Spinal cord (tissue), 10 donors: ENCODE measurements around the gene CD276. TPM values are rescaled to one million over a fixed set of nuclear protein-coding genes. Genes with fewer than 3 reads are reported as not detected.
A peak's percentile ranks its signal among the peaks of the same experiment; 100 is the strongest.

Experiments used
- DNase-seq, 6 donors: peaks; one replicate each; pipeline versions ENCODE4 v3.0.0 to v3.0.0-alpha.2; 2013 to 2015; ENCODE audit warnings: low spot score in 6 of 6, low read depth in 4 of 6
- H3K27ac ChIP-seq: one replicate; pipeline ENCODE4 v1.5.1; 2013; ENCODE audit warnings: low read depth, low read length, control low read depth
- H3K27me3 ChIP-seq: one replicate; pipeline ENCODE4 v1.6.1; 2013; ENCODE audit warnings: low read length; ENCODE audit not compliant: control insufficient read depth, insufficient read depth
- H3K36me3 ChIP-seq: one replicate; pipeline ENCODE4 v1.6.1; 2013; ENCODE audit warnings: low read length; ENCODE audit not compliant: control insufficient read depth, insufficient read depth
- H3K4me1 ChIP-seq: one replicate; pipeline ENCODE4 v1.6.1; 2013; ENCODE audit warnings: low read length; ENCODE audit not compliant: control insufficient read depth, insufficient read depth
- H3K4me3 ChIP-seq: one replicate; pipeline ENCODE4 v1.5.1; 2013; ENCODE audit warnings: low read depth, low read length, control low read depth
- H3K9me3 ChIP-seq: one replicate; pipeline ENCODE4 v1.6.1; 2013; ENCODE audit warnings: low read length; ENCODE audit not compliant: control insufficient read depth, insufficient read depth
- WGBS: methylation state at CpG from one replicate; pipeline ENCODE4 v1.1.5; 2013; ENCODE audit warnings: missing lambda C conversion rate; ENCODE audit not compliant: insufficient coverage; 5-methylcytosine and 5-hydroxymethylcytosine counted together
- polyA plus RNA-seq, 2 donors: library from polyadenylated mRNA; unstranded; fragments of 120-200 nt; gene quantifications; one replicate each; pipeline ENCODE4 v1.2.1, GENCODE V29; 2013; ENCODE audit not compliant: insufficient read length in 2 of 2
- total RNA-seq, 2 donors: library from RNA; depleted of rRNA in 1 of 2; stranded (reverse); fragments of 120-200 nt in 1 of 2; fragments of >200 nt in 1 of 2; gene quantifications; one replicate each; pipeline versions ENCODE4 v1.2.3 to v1.2.4, GENCODE V29; 2013 to 2014
- donor health status: healthy.

CD276 gene
- total and polyA plus RNA-seq, 4 donors, result 35.7 to 125 (median 75.4) TPM

- DNase-seq, result peak in 1 of 6 donors; percentile 65
- no peaks in the 10 kb centered on the region for H3K27me3 ChIP-seq
Measured at GRCh38 chr15:73749971-73750370, 65.8 kb downstream of the CD276 start.

GRCh38 chr15:73750438-73750837, 66.3 kb downstream of the CD276 start:
- WGBS, result 94% methylated on average over 3 of the region's 4 CpGs
- Histone ChIP-seq H3K36me3 (peaks cover 28% of the 10 kb centered on the region), H3K27ac (no peak overlapping the region), H3K27me3 (no peaks in the 10 kb centered on the region), H3K4me3 (no peak overlapping the region), H3K4me1 (peaks cover 72% of the 10 kb centered on the region), H3K9me3 (no peaks in the 10 kb centered on the region)
- no peak for DNase-seq

More at GRCh38 chr15:73749971-73750370, 65.8 kb downstream of the CD276 start:
- H3K27ac ChIP-seq, result no peak overlapping the region
- no peak overlapping the region for H3K4me3 ChIP-seq
- no peaks in the 10 kb centered on the region for H3K9me3 ChIP-seq
- H3K36me3 ChIP-seq, result peaks cover 31% of the 10 kb centered on the region
- peaks cover 76% of the 10 kb centered on the region for H3K4me1 ChIP-seq
- WGBS, result 60% methylated on average over 4 of the region's 5 CpGs

GRCh38 chr15:73750951-73751350, 66.8 kb downstream of the CD276 start:
- DNase-seq, result no peak
- Histone ChIP-seq H3K27ac (no peak overlapping the region), H3K4me3 (peak overlapping the region; percentile 40), H3K9me3 (no peaks in the 10 kb centered on the region), H3K27me3 (no peaks in the 10 kb centered on the region), H3K36me3 (peaks cover 28% of the 10 kb centered on the region), H3K4me1 (peaks cover 72% of the 10 kb centered on the region)
- 60% methylated on average over 17 of the region's 20 CpGs for WGBS

- H3K9me3 ChIP-seq, result no peaks in the 10 kb centered on the region
- H3K27me3 ChIP-seq, result no peaks in the 10 kb centered on the region
- DNase-seq, result peak in 2 of 6 donors; percentile 58 to 71
- peaks cover 67% of the 10 kb centered on the region for H3K4me1 ChIP-seq
- 8% methylated on average over 2 of the region's 9 CpGs for WGBS
- peak overlapping the region; percentile 40 for H3K4me3 ChIP-seq
- H3K27ac ChIP-seq, result no peak overlapping the region
- peaks cover 28% of the 10 kb centered on the region for H3K36me3 ChIP-seq
Measured at GRCh38 chr15:73751511-73751898, 67.3 kb downstream of the CD276 start.

- Histone ChIP-seq H3K27ac (no peak overlapping the region), H3K36me3 (peaks cover 26% of the 10 kb centered on the region), H3K4me3 (peak overlapping the region; percentile 57), H3K27me3 (no peaks in the 10 kb centered on the region), H3K9me3 (no peaks in the 10 kb centered on the region), H3K4me1 (peaks cover 60% of the 10 kb centered on the region)
- WGBS, result under 1% methylated on average over 76 of the region's 79 CpGs
- DNase-seq, result peak in 3 of 6 donors; percentile 13 to 56 (median 53)
Measured at GRCh38 chr15:73751899-73752805, 68.0 kb downstream of the CD276 start.

GRCh38 chr15:73752806-73753193, 68.6 kb downstream of the CD276 start:
- Histone ChIP-seq H3K36me3 (peaks cover 25% of the 10 kb centered on the region), H3K4me1 (peaks cover 56% of the 10 kb centered on the region), H3K9me3 (no peaks in the 10 kb centered on the region), H3K27ac (no peak overlapping the region), H3K27me3 (no peaks in the 10 kb centered on the region), H3K4me3 (peak overlapping the region; percentile 57)
- peak in 3 of 6 donors; percentile 18 to 80 (median 72) for DNase-seq
- 0% methylated on average over 55 of the region's 56 CpGs for WGBS

GRCh38 chr15:73753250-73754130, 69.3 kb downstream of the CD276 start, which contains the start of gene INSYN1:
Gene INSYN1, minus strand, starts transcription at chr15:73753351. Its CDS starts 2,221 bp downstream, at chr15:73751130.
- 8% methylated on average over 43 of the region's 44 CpGs for WGBS
- H3K4me3 ChIP-seq, result peak within 1 kb of the TSS; percentile 57
- H3K9me3 ChIP-seq, result no peaks in the 10 kb centered on the region
- DNase-seq, result peak in 3 of 6 donors; percentile 39 to 79 (median 79)
- no peaks in the 10 kb centered on the region for H3K27me3 ChIP-seq
- peaks cover 49% of the 10 kb centered on the region for H3K4me1 ChIP-seq
- H3K27ac ChIP-seq, result peak within 1 kb of the TSS; percentile 22
- H3K36me3 ChIP-seq, result peaks cover 20% of the 10 kb centered on the region

- no peak for DNase-seq
- peaks cover 39% of the 10 kb centered on the region for H3K4me1 ChIP-seq
- H3K27ac ChIP-seq, result no peak overlapping the region
- no peak overlapping the region for H3K4me3 ChIP-seq
- no peaks in the 10 kb centered on the region for H3K27me3 ChIP-seq
- WGBS, result 72% methylated on average over 8 of the region's 8 CpGs
- peaks cover 15% of the 10 kb centered on the region for H3K36me3 ChIP-seq
- no peaks in the 10 kb centered on the region for H3K9me3 ChIP-seq
Measured at GRCh38 chr15:73754461-73754860, 70.3 kb downstream of the CD276 start.

GRCh38 chr15:73755481-73755880, 71.3 kb downstream of the CD276 start:
- Histone ChIP-seq H3K4me3 (no peak overlapping the region), H3K36me3 (peaks cover 9% of the 10 kb centered on the region), H3K27ac (no peak overlapping the region), H3K9me3 (no peaks in the 10 kb centered on the region), H3K27me3 (no peaks in the 10 kb centered on the region), H3K4me1 (peaks cover 29% of the 10 kb centered on the region)
- DNase-seq, result no peak
- 94% methylated on average over 4 of the region's 5 CpGs for WGBS
